Neutrophil (primary cell): ENCODE results near the gene GLRX3.

ENCODE experiments used
- H3K27ac ChIP-seq: fragments of 200-600 bp; sonication (generic); 2 replicates; pipeline ENCODE4 v1.5.1; 2016; ENCODE audit warnings: mild to moderate bottlenecking, moderate library complexity
- H3K27me3 ChIP-seq: fragments of 200-600 bp; sonication (generic); 2 replicates; pipeline ENCODE4 v1.6.0; 2016; ENCODE audit warnings: mild to moderate bottlenecking
- H3K36me3 ChIP-seq: fragments of 200-600 bp; sonication (generic); 2 replicates; pipeline ENCODE4 v1.5.1; 2017
- H3K4me1 ChIP-seq, 2 experiments: fragments of 200-600 bp in 1 of 2; sonication (generic) in 1 of 2; 1 replicate in 1 of 2; 2 replicates in 1 of 2; pipeline versions ENCODE4 v1.5.1 to v1.6.1; 2013 to 2016; ENCODE audit warnings: low read depth in 1 of 2, low read length in 1 of 2, mild to moderate bottlenecking in 1 of 2, moderate library complexity in 1 of 2; ENCODE audit not compliant: control insufficient read depth in 1 of 2, insufficient read depth in 1 of 2
- H3K4me3 ChIP-seq, 2 experiments: fragments of 200-600 bp in 1 of 2; sonication (generic) in 1 of 2; 1 replicate in 1 of 2; 2 replicates in 1 of 2; pipeline ENCODE4 v1.5.1; 2013 to 2016; ENCODE audit warnings: low read depth in 1 of 2, low read length in 1 of 2, mild to moderate bottlenecking in 1 of 2, moderate library complexity in 1 of 2
- H3K9me3 ChIP-seq: fragments of 200-600 bp; sonication (generic); 2 replicates; pipeline ENCODE4 v1.5.1; 2016
- CTCF ChIP-seq: fragments of 200-600 bp; sonication (generic); IDR thresholded peaks from 2 replicates; pipeline ENCODE4 v1.5.1; 2016; ENCODE audit warnings: antibody characterized with exemption

GLRX3 gene

GRCh38 chr10:130191380-130191779 lies 55.2 kb downstream of the GLRX3 start:
- no peak for TF ChIP-seq CTCF
- H3K4me3 ChIP-seq = no peak overlapping the region
- H3K36me3 ChIP-seq = no peaks in the 10 kb centered on the region
- peaks cover 4 to 10% of the 10 kb centered on the region in 2 experiments for H3K4me1 ChIP-seq
- no peak overlapping the region for H3K27ac ChIP-seq
- H3K27me3 ChIP-seq = peaks cover 36% of the 10 kb centered on the region
- H3K9me3 ChIP-seq = no peaks in the 10 kb centered on the region

GRCh38 chr10:130192276-130192848 lies 56.2 kb downstream of the GLRX3 start:
- H3K4me3 ChIP-seq = no peak overlapping the region
- H3K36me3 ChIP-seq = no peaks in the 10 kb centered on the region
- no peak for TF ChIP-seq CTCF
- H3K9me3 ChIP-seq = no peaks in the 10 kb centered on the region
- no peak overlapping the region for H3K27ac ChIP-seq
- peaks cover 4 to 10% of the 10 kb centered on the region in 2 experiments for H3K4me1 ChIP-seq
- H3K27me3 ChIP-seq = peaks cover 36% of the 10 kb centered on the region

- H3K4me1 ChIP-seq = peaks cover 4 to 10% of the 10 kb centered on the region in 2 experiments
- H3K27ac ChIP-seq = no peak overlapping the region
- H3K4me3 ChIP-seq = no peak overlapping the region
- H3K27me3 ChIP-seq = peaks cover 36% of the 10 kb centered on the region
- H3K9me3 ChIP-seq = no peaks in the 10 kb centered on the region
- TF ChIP-seq CTCF = no peak
- no peaks in the 10 kb centered on the region for H3K36me3 ChIP-seq
Observed at GRCh38 chr10:130193033-130193432, 56.8 kb downstream of the GLRX3 start.

- Histone ChIP-seq H3K4me3 (no peak overlapping the region), H3K27me3 (peaks cover 36% of the 10 kb centered on the region), H3K36me3 (no peaks in the 10 kb centered on the region), H3K4me1 (peaks cover 4 to 10% of the 10 kb centered on the region in 2 experiments), H3K9me3 (no peaks in the 10 kb centered on the region), H3K27ac (no peak overlapping the region)
- TF ChIP-seq CTCF = no peak
Observed at GRCh38 chr10:130193493-130194193, 57.5 kb downstream of the GLRX3 start.

- TF ChIP-seq CTCF = no peak
Observed at GRCh38 chr10:130194194-130194990, 58.2 kb downstream of the GLRX3 start.

More at GRCh38 chr10:130194194-130194990, 58.2 kb downstream of the GLRX3 start:
- Histone ChIP-seq H3K27me3 (peaks cover 36% of the 10 kb centered on the region), H3K27ac (no peak overlapping the region), H3K36me3 (no peaks in the 10 kb centered on the region), H3K9me3 (no peaks in the 10 kb centered on the region), H3K4me1 (peaks cover 4 to 10% of the 10 kb centered on the region in 2 experiments), H3K4me3 (no peak overlapping the region)
